OCI-LY3 (cell line): ENCODE data around the gene PITRM1.

ENCODE experiments used
- H2AFZ ChIP-seq: fragments of 200-600, 300-600 bp; shearing (Covaris generic); 2 replicates; pipeline ENCODE4 v1.6.0; 2014; ENCODE audit warnings: antibody characterized with exemption, low read depth, low read length
- H3K27ac ChIP-seq: fragments of 200-600, 300-600 bp; sonication (generic); 2 replicates; pipeline ENCODE4 v1.5.1; 2014; ENCODE audit warnings: mild to moderate bottlenecking, low read length, moderate library complexity, mixed read lengths
- H3K27me3 ChIP-seq: fragments of 200-600, 300-600 bp; sonication (generic); 2 replicates; pipeline ENCODE4 v1.6.1; 2014; ENCODE audit warnings: low read depth, low read length, mixed read lengths
- H3K36me3 ChIP-seq: fragments of 200-600, 300-600 bp; sonication (generic); replicated peaks from 2 replicates; pipeline ENCODE3; 2014; ENCODE audit warnings: low read depth, low read length, mixed read lengths
- H3K4me1 ChIP-seq: fragments of 300-600, 200-600 bp; sonication (generic); 2 replicates; pipeline ENCODE4 v1.6.1; 2014; ENCODE audit warnings: low read length, mixed read lengths
- H3K4me2 ChIP-seq: fragments of 200-600, 300-600 bp; sonication (generic); 2 replicates; pipeline ENCODE4 v1.6.1; 2014; ENCODE audit warnings: low read length, mixed read lengths
- H3K4me3 ChIP-seq: fragments of 300-600, 200-600 bp; sonication (generic); 2 replicates; pipeline ENCODE4 v1.5.1; 2014; ENCODE audit warnings: antibody characterized with exemption, mild to moderate bottlenecking, low read length, moderate library complexity
- H3K79me2 ChIP-seq: fragments of 300-600, 200-600 bp; shearing (Covaris generic); 2 replicates; pipeline ENCODE4 v1.6.1; 2014; ENCODE audit warnings: mild to moderate bottlenecking, low read length, mixed read lengths
- H3K9ac ChIP-seq: fragments of 300-600, 200-600 bp; shearing (Covaris generic); 2 replicates; pipeline ENCODE4 v1.6.0; 2014; ENCODE audit warnings: mild to moderate bottlenecking, low read length, moderate library complexity
- H3K9me3 ChIP-seq: fragments of 200-600, 300-600 bp; shearing (Covaris generic); 2 replicates; pipeline ENCODE4 v1.6.1; 2014; ENCODE audit warnings: low read length, mixed read lengths; ENCODE audit not compliant: insufficient read depth
- H4K20me1 ChIP-seq: fragments of 200-600, 300-600 bp; sonication (generic); 2 replicates; pipeline ENCODE4 v1.6.1; 2016; ENCODE audit warnings: low read length, mixed read lengths; ENCODE audit not compliant: insufficient read depth
- EZH2phosphoT487 ChIP-seq: fragments of 200-600 bp; shearing (Covaris generic); IDR thresholded peaks from 2 replicates; pipeline ENCODE4 v1.6.1; 2018; ENCODE audit warnings: antibody characterized with exemption, mixed run types, low read depth
- TF ChIP-seq, protein P1 (sequence below): fragments of 200-600, 300-600 bp; sonication (generic); IDR thresholded peaks from 2 replicates; pipeline ENCODE4 v1.5.1; 2014; ENCODE audit warnings: antibody characterized with exemption, low read length, low read depth

PITRM1 gene

DNA sequence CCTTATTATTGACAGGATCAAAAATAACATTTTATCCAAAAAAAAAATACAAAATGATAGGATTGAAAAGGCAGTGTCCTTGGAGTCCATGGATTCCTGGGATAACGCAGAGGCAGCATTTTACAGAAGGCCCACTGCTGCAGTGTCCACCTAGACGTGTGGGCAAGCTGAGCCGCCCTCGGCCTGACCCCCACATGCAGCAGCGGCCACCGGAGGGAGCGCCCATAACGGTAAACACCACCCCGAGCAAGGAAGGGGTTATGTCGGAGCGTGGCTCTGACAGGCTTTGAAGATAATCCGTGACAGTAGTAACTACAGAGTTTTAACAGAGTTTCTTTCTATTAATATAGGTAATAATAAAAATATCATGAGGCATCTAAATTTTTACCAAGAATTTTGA lies 45.3 kb upstream of the PITRM1 start:
- Histone ChIP-seq H3K4me1 (no peaks in the 10 kb centered on the region), H3K4me2 (no peak overlapping the region), H3K79me2 (no peaks in the 10 kb centered on the region), H3K4me3 (no peak overlapping the region), H3K9ac (no peak overlapping the region), H3K27me3 (no peaks in the 10 kb centered on the region), H3K27ac (no peak overlapping the region), H3K9me3 (no peaks in the 10 kb centered on the region), H2AFZ (no peak overlapping the region), H3K36me3 (no peaks in the 10 kb centered on the region), H4K20me1 (no peaks in the 10 kb centered on the region)
- TF ChIP-seq, protein P1, sequence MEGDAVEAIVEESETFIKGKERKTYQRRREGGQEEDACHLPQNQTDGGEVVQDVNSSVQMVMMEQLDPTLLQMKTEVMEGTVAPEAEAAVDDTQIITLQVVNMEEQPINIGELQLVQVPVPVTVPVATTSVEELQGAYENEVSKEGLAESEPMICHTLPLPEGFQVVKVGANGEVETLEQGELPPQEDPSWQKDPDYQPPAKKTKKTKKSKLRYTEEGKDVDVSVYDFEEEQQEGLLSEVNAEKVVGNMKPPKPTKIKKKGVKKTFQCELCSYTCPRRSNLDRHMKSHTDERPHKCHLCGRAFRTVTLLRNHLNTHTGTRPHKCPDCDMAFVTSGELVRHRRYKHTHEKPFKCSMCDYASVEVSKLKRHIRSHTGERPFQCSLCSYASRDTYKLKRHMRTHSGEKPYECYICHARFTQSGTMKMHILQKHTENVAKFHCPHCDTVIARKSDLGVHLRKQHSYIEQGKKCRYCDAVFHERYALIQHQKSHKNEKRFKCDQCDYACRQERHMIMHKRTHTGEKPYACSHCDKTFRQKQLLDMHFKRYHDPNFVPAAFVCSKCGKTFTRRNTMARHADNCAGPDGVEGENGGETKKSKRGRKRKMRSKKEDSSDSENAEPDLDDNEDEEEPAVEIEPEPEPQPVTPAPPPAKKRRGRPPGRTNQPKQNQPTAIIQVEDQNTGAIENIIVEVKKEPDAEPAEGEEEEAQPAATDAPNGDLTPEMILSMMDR: no peak
- no peak for TF ChIP-seq EZH2phosphoT487

DNA sequence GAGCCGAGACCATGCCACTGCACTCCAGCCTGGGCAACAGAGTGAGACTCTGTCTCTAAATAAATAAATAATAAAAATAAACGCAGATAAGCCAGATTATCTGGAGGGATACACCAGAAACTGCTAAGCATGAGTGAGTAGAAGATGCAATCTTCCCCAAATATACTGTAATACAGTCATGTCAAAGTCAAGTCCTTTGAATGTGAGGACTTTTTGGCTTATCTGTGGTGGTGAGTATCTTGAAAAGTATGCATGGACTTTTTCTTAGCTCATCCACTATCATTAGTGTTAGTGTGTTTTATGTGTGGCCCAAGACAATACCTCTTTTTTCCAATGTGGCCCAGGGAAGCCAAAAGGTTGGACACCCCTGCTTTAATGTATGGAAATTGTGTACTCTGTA lies 44.7 kb upstream of the PITRM1 start:
- H3K36me3 ChIP-seq: no peaks in the 10 kb centered on the region
- no peak overlapping the region for H3K27ac ChIP-seq

DNA sequence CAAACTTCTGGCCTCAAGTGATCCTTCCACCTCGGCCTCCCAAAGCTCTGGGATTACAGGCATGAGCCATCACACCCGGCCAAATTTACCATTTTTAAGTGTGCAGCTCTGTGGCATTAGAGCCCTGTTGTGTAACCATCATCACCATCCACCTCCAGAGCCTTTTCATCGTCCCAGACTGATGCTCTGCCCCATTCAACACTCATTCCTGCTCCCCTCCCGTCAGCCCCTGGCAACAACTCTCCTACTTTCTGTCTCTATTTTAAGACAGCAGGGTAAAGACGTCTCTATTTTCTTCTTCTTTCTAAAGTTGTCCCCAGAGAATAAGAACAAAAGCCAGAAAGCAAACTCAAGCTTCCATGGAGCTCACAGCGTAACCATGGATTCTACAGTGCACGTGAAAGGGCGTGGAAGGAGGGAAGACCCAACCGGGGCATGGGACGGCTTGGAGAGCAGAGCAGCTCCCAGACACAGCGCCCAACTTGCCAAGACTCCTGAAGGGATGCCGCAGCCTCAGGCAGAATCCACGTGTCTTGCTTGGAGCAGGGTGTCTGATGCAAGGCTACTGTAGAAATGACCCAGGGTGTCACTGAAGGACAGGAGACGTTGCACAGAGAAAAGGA lies 42.7 kb upstream of the PITRM1 start:
- no peak overlapping the region for H3K4me2 ChIP-seq
- H4K20me1 ChIP-seq: no peaks in the 10 kb centered on the region
- no peaks in the 10 kb centered on the region for H3K27me3 ChIP-seq
- no peaks in the 10 kb centered on the region for H3K79me2 ChIP-seq
- H3K4me3 ChIP-seq: no peak overlapping the region
- no peaks in the 10 kb centered on the region for H3K36me3 ChIP-seq
- TF ChIP-seq EZH2phosphoT487: no peak
- TF ChIP-seq, protein P1: no peak
- no peaks in the 10 kb centered on the region for H3K9me3 ChIP-seq
- H2AFZ ChIP-seq: no peak overlapping the region
- H3K9ac ChIP-seq: no peak overlapping the region
- no peaks in the 10 kb centered on the region for H3K4me1 ChIP-seq
- H3K27ac ChIP-seq: no peak overlapping the region

More for the DNA sequence above, 44.7 kb upstream of the PITRM1 start:
- no peaks in the 10 kb centered on the region for H3K79me2 ChIP-seq
- no peak overlapping the region for H3K4me3 ChIP-seq
- H3K27me3 ChIP-seq: no peaks in the 10 kb centered on the region
- H3K9ac ChIP-seq: no peak overlapping the region
- H2AFZ ChIP-seq: no peak overlapping the region
- H3K9me3 ChIP-seq: no peaks in the 10 kb centered on the region
- TF ChIP-seq, protein P1: no peak
- no peak for TF ChIP-seq EZH2phosphoT487
- no peaks in the 10 kb centered on the region for H4K20me1 ChIP-seq
- H3K4me1 ChIP-seq: no peaks in the 10 kb centered on the region
- H3K4me2 ChIP-seq: no peak overlapping the region

DNA sequence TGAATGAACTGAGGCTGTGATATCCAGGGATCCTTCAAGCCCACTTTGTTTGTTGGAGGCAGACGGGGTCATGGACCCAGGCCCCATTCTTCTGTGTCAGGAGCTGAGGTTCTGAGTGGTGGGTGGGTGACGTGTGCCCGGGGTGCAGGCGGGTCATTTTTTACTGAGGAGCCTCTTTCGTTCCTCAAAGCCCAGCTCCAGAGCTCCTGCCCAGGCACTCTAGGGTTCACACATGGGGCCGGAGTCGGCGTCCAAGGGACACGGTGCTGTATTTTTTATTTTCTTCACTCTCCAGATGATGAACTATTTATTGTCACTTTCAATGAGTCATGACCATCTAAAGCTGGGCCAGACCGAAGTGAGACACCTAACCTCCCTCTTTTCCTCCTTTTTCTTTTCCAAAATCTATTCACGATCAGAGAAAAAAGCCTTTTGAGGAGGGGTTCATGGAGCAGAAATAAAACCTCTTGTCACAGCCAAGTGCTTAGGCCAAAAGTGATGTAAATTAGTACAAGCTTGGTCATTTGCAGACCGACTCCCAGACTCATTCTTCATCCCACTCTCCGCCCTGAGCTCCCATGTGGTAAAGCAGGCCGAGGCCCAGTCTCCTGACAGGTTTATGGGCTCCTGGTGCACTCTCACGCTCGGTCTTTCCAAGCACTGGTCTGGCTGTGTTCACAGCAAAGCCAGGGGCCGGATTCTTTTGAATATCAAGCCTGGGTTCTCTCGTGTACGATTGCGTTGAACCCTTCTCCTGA lies 41.4 kb upstream of the PITRM1 start:
- no peaks in the 10 kb centered on the region for H3K36me3 ChIP-seq
- H3K9ac ChIP-seq: no peak overlapping the region
- H3K27me3 ChIP-seq: no peaks in the 10 kb centered on the region
- no peak overlapping the region for H3K4me2 ChIP-seq
- H3K79me2 ChIP-seq: no peaks in the 10 kb centered on the region
- H3K4me1 ChIP-seq: peaks cover 10% of the 10 kb centered on the region
- H3K9me3 ChIP-seq: no peaks in the 10 kb centered on the region
- no peak overlapping the region for H3K27ac ChIP-seq
- no peak overlapping the region for H3K4me3 ChIP-seq
- H4K20me1 ChIP-seq: no peaks in the 10 kb centered on the region
- TF ChIP-seq, protein P1: no peak
- TF ChIP-seq EZH2phosphoT487: no peak
- H2AFZ ChIP-seq: no peak overlapping the region
